Measurements from ENCODE around the gene STIP1. TPM values are rescaled to one million over a fixed set of nuclear protein-coding genes. Genes with fewer than 3 reads are reported as not detected.

STIP1 gene
- total and polyA plus RNA-seq, 7 donors = 124 to 207 (median 171) TPM

- ATAC-seq = no peak
- DNase-seq = no peak
- TF ChIP-seq, protein P1, sequence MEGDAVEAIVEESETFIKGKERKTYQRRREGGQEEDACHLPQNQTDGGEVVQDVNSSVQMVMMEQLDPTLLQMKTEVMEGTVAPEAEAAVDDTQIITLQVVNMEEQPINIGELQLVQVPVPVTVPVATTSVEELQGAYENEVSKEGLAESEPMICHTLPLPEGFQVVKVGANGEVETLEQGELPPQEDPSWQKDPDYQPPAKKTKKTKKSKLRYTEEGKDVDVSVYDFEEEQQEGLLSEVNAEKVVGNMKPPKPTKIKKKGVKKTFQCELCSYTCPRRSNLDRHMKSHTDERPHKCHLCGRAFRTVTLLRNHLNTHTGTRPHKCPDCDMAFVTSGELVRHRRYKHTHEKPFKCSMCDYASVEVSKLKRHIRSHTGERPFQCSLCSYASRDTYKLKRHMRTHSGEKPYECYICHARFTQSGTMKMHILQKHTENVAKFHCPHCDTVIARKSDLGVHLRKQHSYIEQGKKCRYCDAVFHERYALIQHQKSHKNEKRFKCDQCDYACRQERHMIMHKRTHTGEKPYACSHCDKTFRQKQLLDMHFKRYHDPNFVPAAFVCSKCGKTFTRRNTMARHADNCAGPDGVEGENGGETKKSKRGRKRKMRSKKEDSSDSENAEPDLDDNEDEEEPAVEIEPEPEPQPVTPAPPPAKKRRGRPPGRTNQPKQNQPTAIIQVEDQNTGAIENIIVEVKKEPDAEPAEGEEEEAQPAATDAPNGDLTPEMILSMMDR (IDR thresholded peaks at IDR 0.05) = no peak
- intact Hi-C loops (cut with DNase I) = no loop called here
- 78 to 91% (median 90%) methylated on average over 7 to 8 of the region's 8 CpGs for WGBS, 3 donors
- H3K36me3 ChIP-seq (ENCODE audit: insufficient read depth in 1 of 2, low read depth in 1 of 2) = no peaks in the 10 kb centered on the region
- H3K4me1 ChIP-seq = peaks cover 13% of the 10 kb centered on the region
- no peaks in the 10 kb centered on the region for H3K9me3 ChIP-seq
- no peak overlapping the region for H3K27ac ChIP-seq
- H3K27me3 ChIP-seq (ENCODE audit: insufficient read depth in 3 of 3, low read length in 2 of 3) = no peaks in the 10 kb centered on the region
- no peak overlapping the region for H3K4me3 ChIP-seq
These were observed 9.2 kb upstream of the STIP1 start for GRCh38 chr11:64176751-64177150.

- TF ChIP-seq, protein P1 (IDR thresholded peaks at IDR 0.05) = no peak
- WGBS, 3 donors = 95 to 100% (median 96%) methylated on average over 1 of the region's 1 CpG
- Histone ChIP-seq H3K4me3 (no peak overlapping the region), H3K36me3 (ENCODE audit: insufficient read depth in 1 of 2, low read depth in 1 of 2) (no peaks in the 10 kb centered on the region), H3K27me3 (ENCODE audit: insufficient read depth in 3 of 3, low read length in 2 of 3) (no peaks in the 10 kb centered on the region), H3K27ac (no peak overlapping the region), H3K4me1 (peaks cover 26% of the 10 kb centered on the region), H3K9me3 (no peaks in the 10 kb centered on the region)
- ATAC-seq (no peak), DNase-seq (no peak)
- intact Hi-C loops (cut with DNase I) = no loop called here
These were observed 7.8 kb upstream of the STIP1 start for GRCh38 chr11:64178203-64178602.

DNA sequence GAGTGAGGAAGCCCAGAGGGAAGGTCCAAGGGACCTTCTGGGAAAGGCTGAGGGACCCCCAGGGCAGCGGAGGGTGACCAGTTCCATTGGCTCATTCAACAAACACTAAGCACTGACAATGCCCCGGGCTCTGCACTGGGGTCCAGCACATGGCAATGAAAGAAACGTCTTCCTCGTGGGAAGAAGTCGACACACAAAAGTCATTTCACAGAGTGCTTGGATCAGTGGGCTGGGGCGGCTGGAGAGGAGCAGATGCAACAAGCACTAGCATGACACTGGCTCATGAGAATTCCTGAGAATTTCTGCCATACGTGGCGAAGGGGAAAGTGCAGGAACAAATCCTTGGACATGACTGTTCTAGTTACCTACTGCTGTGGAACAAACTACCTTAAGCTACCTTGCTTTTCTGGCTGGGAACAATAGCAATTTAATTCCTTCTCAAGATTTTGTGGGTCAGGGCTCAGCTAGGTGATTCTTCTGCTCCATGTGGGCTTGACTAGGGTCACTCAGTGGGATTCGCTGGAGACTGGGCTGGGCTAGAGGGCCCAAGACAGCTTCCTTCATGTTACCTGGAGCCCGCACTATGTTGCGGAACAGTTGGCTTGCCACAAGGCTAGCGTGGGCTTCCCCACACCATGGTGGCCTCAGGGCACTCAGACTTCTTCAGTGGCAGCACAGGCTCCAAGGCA lies 6.9 kb upstream of the STIP1 start:
- Histone ChIP-seq H3K27me3 (ENCODE audit: insufficient read depth in 3 of 3, low read length in 2 of 3) (no peaks in the 10 kb centered on the region), H3K4me3 (no peak overlapping the region), H3K36me3 (ENCODE audit: insufficient read depth in 1 of 2, low read depth in 1 of 2) (no peaks in the 10 kb centered on the region), H3K9me3 (no peaks in the 10 kb centered on the region), H3K27ac (no peak overlapping the region), H3K4me1 (peaks cover 35% of the 10 kb centered on the region)
- intact Hi-C loops (cut with DNase I) = no loop called here
- no peak for ATAC-seq
- WGBS, 3 donors = 93 to 96% (median 94%) methylated on average over 12 of the region's 12 CpGs
- DNase-seq = no peak
- TF ChIP-seq, protein P1 (IDR thresholded peaks at IDR 0.05) = no peak

DNA sequence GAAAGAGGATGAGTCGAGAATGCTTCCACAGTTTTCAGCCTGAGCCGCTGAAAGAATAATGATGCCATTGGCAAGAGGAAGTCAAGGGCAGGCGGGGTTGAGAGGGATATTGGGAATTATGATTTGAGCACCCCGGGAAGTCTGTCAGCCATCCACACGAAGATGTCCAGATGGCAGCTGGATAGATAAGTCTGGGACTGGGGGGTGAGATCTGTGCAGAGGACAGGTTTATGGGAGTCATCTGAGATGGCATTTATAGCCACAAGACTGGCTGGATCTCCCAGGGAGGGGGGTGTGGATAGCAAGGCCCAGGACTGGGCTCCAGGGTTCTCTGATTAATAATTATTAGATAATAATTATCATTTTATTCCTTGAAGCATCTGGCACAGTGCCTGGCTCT lies 5.1 kb upstream of the STIP1 start:
- TF ChIP-seq, protein P1 (IDR thresholded peaks at IDR 0.05) = no peak
- H3K9me3 ChIP-seq = no peaks in the 10 kb centered on the region
- intact Hi-C loops (cut with DNase I) = loop anchor here in 1 of 2 donors (2.0 kb wide), 1 partner anchor 14 kb away; the partner anchor contains the start of gene MACROD1
- peaks cover 42% of the 10 kb centered on the region for H3K4me1 ChIP-seq
- H3K36me3 ChIP-seq (ENCODE audit: insufficient read depth in 1 of 2, low read depth in 1 of 2) = no peaks in the 10 kb centered on the region
- peak overlapping the region; percentile 63 for H3K4me3 ChIP-seq
- DNase-seq (no peak), ATAC-seq (peak in 1 of 4 donors; percentile 13)
- H3K27me3 ChIP-seq (ENCODE audit: insufficient read depth in 3 of 3, low read length in 2 of 3) = no peaks in the 10 kb centered on the region
- 25 to 38% (median 33%) methylated on average over 5 of the region's 5 CpGs for WGBS, 3 donors
- peak overlapping the region; percentile 89 for H3K27ac ChIP-seq

Measured in psoas muscle (tissue), 8 donors.